GM08714 (cell line): ENCODE results near the gene DMD.
"Not testable (repeated sequence)": the region's sequence is repeated elsewhere in the genome, so short reads cannot be mapped to it uniquely, and the experiment has no call there.

Source experiments
- H3K4me3 ChIP-seq: fragments of 200-500 bp; sonication (Bioruptor generic); 2 replicates; pipeline ENCODE4 v1.5.1; 2014; ENCODE audit warnings: mild to moderate bottlenecking, low read length, inconsistent platforms
- ZNF274 ChIP-seq: IDR thresholded peaks from 2 replicates; pipeline ENCODE4 v1.6.1; 2012; ENCODE audit warnings: mild to moderate bottlenecking, low read depth, low read length

The DMD gene

GRCh38 chrX:33211356-33212260 is at the start of gene DMD:
DMD (minus strand) TSS chrX:33211549; CDS start chrX:33211312, 237 bp downstream.
- H3K4me3 ChIP-seq: no peak within 1 kb of the TSS
- no peak for TF ChIP-seq ZNF274

DNA sequence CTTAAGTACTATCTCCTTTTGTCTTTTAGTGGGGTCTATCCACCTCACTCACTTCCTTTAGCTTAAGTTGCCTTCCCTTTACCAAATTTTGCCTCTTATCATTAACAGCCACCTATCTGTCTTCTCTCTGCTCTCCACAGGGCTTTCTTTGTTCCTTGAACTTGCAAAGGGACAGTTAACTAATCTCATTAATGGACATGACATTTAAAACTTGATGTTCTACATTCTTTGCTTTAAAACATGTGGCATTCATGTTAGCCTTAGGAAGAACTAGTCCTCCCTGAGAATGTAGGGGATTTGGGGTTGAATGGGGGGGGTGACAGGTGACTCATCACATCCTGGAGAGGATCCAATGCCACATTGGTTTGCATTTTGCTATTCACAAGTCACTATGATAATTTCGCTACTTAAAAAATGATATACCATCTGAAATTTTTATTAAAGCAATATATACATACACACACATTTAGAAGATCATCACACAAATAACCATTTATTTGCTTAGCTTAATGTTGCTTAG is 41.0 kb upstream of the DMD start:
- no peak for TF ChIP-seq ZNF274

DNA sequence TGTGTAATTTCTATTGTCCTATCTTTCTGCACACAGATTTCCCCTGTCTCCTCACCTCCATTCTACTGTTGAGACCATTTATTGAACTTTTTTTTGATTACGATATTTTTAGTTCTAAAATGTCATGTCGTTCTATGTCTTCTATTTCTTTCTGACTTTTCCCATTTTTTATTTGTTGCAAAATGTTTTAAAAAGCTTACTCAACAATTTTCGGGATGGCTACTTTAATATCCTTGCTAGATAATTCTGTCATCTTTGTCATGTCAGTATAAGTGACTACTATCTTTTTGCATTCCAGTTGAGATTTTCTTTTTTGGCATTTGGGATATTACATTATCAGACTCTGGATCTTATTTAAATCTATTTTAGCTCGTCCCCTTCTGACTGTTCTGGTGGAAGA is 7.5 kb upstream of the DMD start:
- no peak overlapping the region for H3K4me3 ChIP-seq
- no peak for TF ChIP-seq ZNF274

More for the DNA sequence above, 41.0 kb upstream of the DMD start:
- H3K4me3 ChIP-seq: no peak overlapping the region

DNA sequence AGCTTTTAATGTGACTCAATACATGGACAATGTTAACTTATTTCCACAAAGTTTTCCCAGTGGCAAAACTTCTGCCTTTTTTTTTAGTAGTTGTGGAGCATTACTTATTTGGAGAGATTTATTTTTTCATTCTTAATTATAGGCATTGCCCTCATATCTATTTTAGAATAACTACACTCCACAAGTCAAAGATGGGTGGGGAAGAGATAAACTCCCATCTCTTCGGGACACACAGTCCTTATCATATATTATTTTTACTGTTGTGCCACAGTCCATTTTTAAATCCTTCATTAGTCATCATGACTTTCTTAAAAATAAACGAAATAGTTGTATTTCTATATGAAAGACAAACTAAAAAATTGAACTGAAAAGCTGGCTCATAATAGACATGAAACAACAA is 1.2 kb downstream of the DMD start:
- TF ChIP-seq ZNF274: no peak

DNA sequence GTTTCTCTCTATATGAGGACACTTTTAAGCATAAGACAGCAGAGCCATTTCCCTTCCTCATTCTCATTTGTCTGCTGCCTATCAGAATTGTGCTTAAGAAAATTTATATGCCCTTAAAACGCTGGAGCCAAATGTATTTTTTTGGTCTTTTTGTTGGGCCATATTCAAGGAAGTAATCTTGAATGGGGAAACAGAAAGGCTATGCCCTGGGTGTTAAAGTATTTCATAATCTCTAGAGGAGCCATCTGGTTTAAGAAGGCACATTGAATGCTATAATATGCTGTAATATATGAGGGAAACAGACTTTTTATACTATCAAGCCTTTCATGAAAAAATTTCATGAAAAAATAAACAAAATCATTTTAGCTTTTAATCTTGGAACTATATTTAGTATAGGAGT is 4.3 kb downstream of the DMD start:
- no peak for TF ChIP-seq ZNF274
- no peak overlapping the region for H3K4me3 ChIP-seq

More for the DNA sequence above, 1.2 kb downstream of the DMD start:
- H3K4me3 ChIP-seq: no peak overlapping the region

GRCh38 chrX:33205321-33205720 is 6.0 kb downstream of the DMD start:
- TF ChIP-seq ZNF274: no peak
- H3K4me3 ChIP-seq: no peak overlapping the region

- no peak overlapping the region for H3K4me3 ChIP-seq
- TF ChIP-seq ZNF274: no peak
These were observed 6.5 kb downstream of the DMD start for GRCh38 chrX:33204889-33205288.

GRCh38 chrX:33198561-33199279 is 12.6 kb downstream of the DMD start:
- TF ChIP-seq ZNF274: no peak
- H3K4me3 ChIP-seq: no peak overlapping the region

DNA sequence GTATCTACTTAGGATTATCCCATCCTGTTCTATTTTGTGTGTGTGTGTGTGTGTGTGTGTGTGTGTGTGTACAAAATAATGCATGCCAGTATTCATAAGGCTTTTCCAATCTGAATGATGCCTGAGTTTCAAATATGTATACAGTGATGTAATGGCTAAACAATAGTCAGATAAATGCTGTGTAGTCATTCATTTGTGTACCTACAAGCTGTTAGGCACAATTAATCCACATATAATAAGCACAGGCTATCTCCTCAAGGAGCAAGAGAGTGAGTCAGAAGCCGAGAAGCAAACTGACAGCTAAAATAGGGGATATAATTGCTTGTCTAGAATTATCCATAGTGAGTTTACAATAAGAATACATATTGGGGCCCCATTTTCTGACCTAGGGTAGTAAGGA is 15.7 kb downstream of the DMD start:
- TF ChIP-seq ZNF274: no peak
- H3K4me3 ChIP-seq: no peak overlapping the region

DNA sequence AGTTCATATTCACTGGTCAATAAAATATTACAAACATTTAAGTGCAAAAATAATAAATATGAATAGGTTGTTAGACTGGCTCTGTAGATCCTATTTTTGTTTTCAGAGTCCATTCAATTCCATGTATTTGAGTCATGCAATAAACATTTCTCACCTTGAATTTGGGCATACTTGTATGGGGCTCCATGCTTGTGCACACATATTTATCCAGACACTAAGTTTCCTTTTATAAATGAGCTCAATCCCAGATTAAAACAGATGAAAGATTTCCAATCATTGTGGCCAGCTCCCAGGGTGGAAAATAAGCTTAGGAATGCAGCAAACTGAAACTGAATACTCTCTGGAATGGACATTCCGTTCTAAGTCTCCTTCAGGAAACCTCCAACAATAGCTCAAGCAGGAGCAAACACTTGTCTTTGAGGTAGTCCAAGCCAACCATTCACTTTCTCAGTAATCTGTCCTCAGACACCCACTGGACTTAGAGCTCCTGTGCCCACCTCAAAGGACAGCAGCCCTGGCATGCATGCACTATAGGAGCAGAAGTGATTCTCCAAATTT is 16.4 kb downstream of the DMD start:
- no peak for TF ChIP-seq ZNF274
- H3K4me3 ChIP-seq: no peak overlapping the region

- no peak overlapping the region for H3K4me3 ChIP-seq
- TF ChIP-seq ZNF274: no peak
These were observed 17.1 kb downstream of the DMD start for GRCh38 chrX:33194289-33194688.

DNA sequence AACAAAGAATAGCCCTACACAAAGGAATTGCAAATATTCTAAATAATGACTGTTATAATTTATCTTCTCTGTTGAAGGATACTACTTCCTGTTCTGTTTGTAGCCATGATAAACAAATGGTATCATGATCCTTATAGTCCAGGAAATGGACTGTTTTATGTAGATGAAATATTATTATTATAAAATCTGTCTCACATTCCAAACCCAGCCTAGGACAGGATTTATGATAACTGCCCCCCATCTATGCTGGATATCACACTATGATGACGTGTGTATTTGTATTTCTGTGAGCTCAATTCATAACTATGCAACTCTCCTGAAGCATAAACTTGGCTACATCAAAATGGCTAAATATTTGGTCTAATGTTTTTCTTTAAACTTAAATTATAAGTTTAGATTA is 21.3 kb downstream of the DMD start:
- H3K4me3 ChIP-seq: no peak overlapping the region
- no peak for TF ChIP-seq ZNF274

GRCh38 chrX:33188881-33189280 is 22.5 kb downstream of the DMD start:
- no peak for TF ChIP-seq ZNF274
- H3K4me3 ChIP-seq: no peak overlapping the region

GRCh38 chrX:33188286-33188685 is 23.1 kb downstream of the DMD start:
- H3K4me3 ChIP-seq: no peak overlapping the region
- no peak for TF ChIP-seq ZNF274

GRCh38 chrX:33184803-33185202 is 26.5 kb downstream of the DMD start:
- not testable (repeated sequence) for H3K4me3 ChIP-seq

DNA sequence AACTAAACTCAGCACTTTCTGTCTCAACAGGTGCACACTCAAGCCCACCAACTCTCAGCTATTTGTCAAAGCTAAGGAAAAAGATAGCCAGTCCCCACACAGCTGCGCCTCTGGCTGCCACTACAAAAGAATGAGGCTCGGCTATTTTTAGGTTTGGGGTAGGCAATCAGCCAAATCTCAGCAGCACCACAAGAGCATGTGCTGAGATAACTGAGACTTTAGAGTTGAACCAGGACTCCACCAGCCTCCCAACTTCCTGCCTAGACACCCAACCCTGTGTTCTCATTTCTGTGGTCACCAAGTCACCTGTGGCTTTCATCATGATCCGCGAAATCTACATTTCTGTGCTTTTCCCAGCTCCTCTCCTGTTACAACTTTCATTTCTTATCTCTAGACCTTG is 28.0 kb downstream of the DMD start:
- no peak overlapping the region for H3K4me3 ChIP-seq
- no peak for TF ChIP-seq ZNF274
